ENCODE data around the gene PACS1. TPM values are rescaled to one million over a fixed set of nuclear protein-coding genes. Genes with fewer than 3 reads are reported as not detected.
"Not testable (repeated sequence)": the region's sequence is repeated elsewhere in the genome, so short reads cannot be mapped to it uniquely, and the experiment has no call there.

PACS1 gene
- total RNA-seq, 5 donors from 2014 or later (not counting 1 experiment from before 2014, with no cell fraction given): 222 to 268 (median 236) TPM

GRCh38 chr11:66112601-66113499 lies 42.8 kb downstream of the PACS1 start:
- peaks cover 59 to 63% of the 10 kb centered on the region in 2 experiments for H3K4me1 ChIP-seq (ENCODE audit: control insufficient read depth in 1 of 2, extremely low read depth in 1 of 2, insufficient read depth in 2 of 2, low read length in 2 of 2)
- Mint-ChIP-seq H3K4me1 (peaks cover 95 to 97% (median 97%) of the 10 kb centered on the region in 3 donors), H3K27ac (peak overlapping the region; percentile 88 to 90), H3K27me3 (no peaks in the 10 kb centered on the region), H3K9me3 (no peaks in the 10 kb centered on the region), H3K36me3 (peaks cover 10% of the 10 kb centered on the region), H3K4me3 (peak overlapping the region; percentile 47 to 72 (median 62))
- no peak overlapping the region for H3K4me3 ChIP-seq (ENCODE audit: control insufficient read depth in 1 of 2, extremely low read depth in 1 of 2, low read length in 1 of 2)
- H3K36me3 ChIP-seq (ENCODE audit: control insufficient read depth in 2 of 2, extremely low read depth in 1 of 2, insufficient read depth in 1 of 2, low read length in 1 of 2): no peaks in the 10 kb centered on the region
- no peaks in the 10 kb centered on the region for H3K27me3 ChIP-seq (replicated peaks in 1 of 2; ENCODE audit: control insufficient read depth in 2 of 2, extremely low read depth in 1 of 2, insufficient read depth in 2 of 2, low read length in 1 of 2)
- peak overlapping the region; percentile 34 for H3K27ac ChIP-seq (ENCODE audit: low read length)
- DNase-seq (no peak), ATAC-seq (replicated peaks in 1 of 4) (no peak)
- WGBS (ENCODE audit: insufficient coverage): 33% methylated on average over 1 of the region's 3 CpGs
- POLR2A ChIA-PET: interaction anchor here (0.5 to 0.6 kb wide), 3 partner anchors 10 to 264 kb away, joined by 3 to 4 read pairs (median 4); no protein-coding TSS in a partner anchor
- CTCF ChIA-PET: no interaction called here
- H3K9me3 ChIP-seq: no peaks in the 10 kb centered on the region

GRCh38 chr11:66114957-66115356 lies 44.9 kb downstream of the PACS1 start:
- Mint-ChIP-seq H3K4me3 (peak overlapping the region; percentile 55 to 74 (median 65)), H3K27ac (peak overlapping the region; percentile 89 to 94), H3K4me1 (peaks cover 95% of the 10 kb centered on the region in 3 donors)
- H3K36me3 ChIP-seq (ENCODE audit: control insufficient read depth in 2 of 2, extremely low read depth in 1 of 2, insufficient read depth in 1 of 2, low read length in 1 of 2); H3K27me3 Mint-ChIP-seq; H3K36me3 Mint-ChIP-seq; H3K9me3 ChIP-seq; H3K27me3 ChIP-seq (replicated peaks in 1 of 2; ENCODE audit: control insufficient read depth in 2 of 2, extremely low read depth in 1 of 2, insufficient read depth in 2 of 2, low read length in 1 of 2); ATAC-seq (replicated peaks in 1 of 4); DNase-seq; H3K9me3 Mint-ChIP-seq: not testable (repeated sequence)
- Histone ChIP-seq H3K4me1 (ENCODE audit: control insufficient read depth in 1 of 2, extremely low read depth in 1 of 2, insufficient read depth in 2 of 2, low read length in 2 of 2) (peaks cover 72 to 75% of the 10 kb centered on the region in 2 experiments), H3K4me3 (ENCODE audit: control insufficient read depth in 1 of 2, extremely low read depth in 1 of 2, low read length in 1 of 2) (peak overlapping the region; percentile 9 to 38), H3K27ac (ENCODE audit: low read length) (peak overlapping the region; percentile 71)
- ChIA-PET POLR2A (interaction anchor here in 1 of 2 donors (0.6 kb wide), 1 partner anchor 66 kb away, joined by 3 read pairs; no protein-coding TSS in a partner anchor), CTCF (interaction anchor here in 1 of 2 donors (0.6 to 2.0 kb wide), 3 partner anchors 34 to 527 kb away, joined by 3 to 9 read pairs (median 6); no protein-coding TSS in a partner anchor)
- no CpG with 5 or more reads among the region's 3 CpGs for WGBS (ENCODE audit: insufficient coverage)

GRCh38 chr11:66115638-66116301 lies 45.7 kb downstream of the PACS1 start:
- DNase-seq (peak in 11 of 35 experiments; percentile 2 to 75 (median 17)), ATAC-seq (replicated peaks in 1 of 4) (peak; percentile 68 to 75 (median 72))
- Histone ChIP-seq H3K27ac (ENCODE audit: low read length) (peak overlapping the region; percentile 71), H3K4me1 (ENCODE audit: control insufficient read depth in 1 of 2, extremely low read depth in 1 of 2, insufficient read depth in 2 of 2, low read length in 2 of 2) (peaks cover 77% of the 10 kb centered on the region in 2 experiments), H3K9me3 (no peaks in the 10 kb centered on the region), H3K36me3 (ENCODE audit: control insufficient read depth in 2 of 2, extremely low read depth in 1 of 2, insufficient read depth in 1 of 2, low read length in 1 of 2) (no peaks in the 10 kb centered on the region), H3K27me3 (replicated peaks in 1 of 2; ENCODE audit: control insufficient read depth in 2 of 2, extremely low read depth in 1 of 2, insufficient read depth in 2 of 2, low read length in 1 of 2) (no peaks in the 10 kb centered on the region), H3K4me3 (ENCODE audit: control insufficient read depth in 1 of 2, extremely low read depth in 1 of 2, low read length in 1 of 2) (peak overlapping the region; percentile 15 to 38)
- Mint-ChIP-seq H3K27ac (peak overlapping the region; percentile 89 to 94), H3K27me3 (no peaks in the 10 kb centered on the region), H3K9me3 (no peaks in the 10 kb centered on the region), H3K36me3 (peaks cover 6% of the 10 kb centered on the region), H3K4me3 (peak overlapping the region; percentile 55 to 74 (median 65)), H3K4me1 (peaks cover 97 to 100% (median 97%) of the 10 kb centered on the region in 3 donors)
- WGBS (ENCODE audit: insufficient coverage): 13% methylated on average over 1 of the region's 8 CpGs
- POLR2A ChIA-PET: interaction anchor here (0.6 to 1.3 kb wide), 6 partner anchors 35 to 424 kb away, joined by 3 to 12 read pairs (median 4); no protein-coding TSS in a partner anchor
- CTCF ChIA-PET: interaction anchor here in 1 of 2 donors (0.6 to 2.0 kb wide), 9 partner anchors 8 to 527 kb away, joined by 3 to 9 read pairs (median 4); no protein-coding TSS in a partner anchor

GRCh38 chr11:66116576-66117361 lies 46.7 kb downstream of the PACS1 start:
- DNase-seq: no peak
- Mint-ChIP-seq H3K9me3 (no peaks in the 10 kb centered on the region), H3K27ac (peak overlapping the region; percentile 89 to 94), H3K4me3 (peak overlapping the region; percentile 55 to 74 (median 65)), H3K4me1 (peaks cover 97 to 100% (median 97%) of the 10 kb centered on the region in 3 donors), H3K27me3 (no peaks in the 10 kb centered on the region), H3K36me3 (peaks cover 7% of the 10 kb centered on the region)
- WGBS (ENCODE audit: insufficient coverage): 50% methylated on average over 1 of the region's 7 CpGs
- Histone ChIP-seq H3K36me3 (ENCODE audit: control insufficient read depth in 2 of 2, extremely low read depth in 1 of 2, insufficient read depth in 1 of 2, low read length in 1 of 2) (peaks cover 0 to 2% of the 10 kb centered on the region in 2 donors), H3K4me1 (ENCODE audit: control insufficient read depth in 1 of 2, extremely low read depth in 1 of 2, insufficient read depth in 2 of 2, low read length in 2 of 2) (peaks cover 74 to 75% of the 10 kb centered on the region in 2 experiments), H3K27me3 (replicated peaks in 1 of 2; ENCODE audit: control insufficient read depth in 2 of 2, extremely low read depth in 1 of 2, insufficient read depth in 2 of 2, low read length in 1 of 2) (no peaks in the 10 kb centered on the region), H3K4me3 (ENCODE audit: control insufficient read depth in 1 of 2, extremely low read depth in 1 of 2, low read length in 1 of 2) (no peak overlapping the region), H3K9me3 (no peaks in the 10 kb centered on the region), H3K27ac (ENCODE audit: low read length) (peak overlapping the region; percentile 71)
- CTCF ChIA-PET: interaction anchor here in 1 of 2 donors (0.6 to 2.1 kb wide), 8 partner anchors 9 to 47 kb away, joined by 3 to 9 read pairs (median 4); no protein-coding TSS in a partner anchor
- no peak for ATAC-seq (replicated peaks in 1 of 4)
- POLR2A ChIA-PET: interaction anchor here (0.6 to 1.3 kb wide), 3 partner anchors 36 to 189 kb away, joined by 3 to 12 read pairs (median 3); no protein-coding TSS in a partner anchor

GRCh38 chr11:66118847-66119246 lies 48.8 kb downstream of the PACS1 start:
- peak overlapping the region; percentile 22 for H3K27ac ChIP-seq (ENCODE audit: low read length)
- ATAC-seq (replicated peaks in 1 of 4): no peak
- no peaks in the 10 kb centered on the region for H3K9me3 ChIP-seq
- DNase-seq: no peak
- H3K4me3 ChIP-seq (ENCODE audit: control insufficient read depth in 1 of 2, extremely low read depth in 1 of 2, low read length in 1 of 2): no peak overlapping the region
- Mint-ChIP-seq H3K27me3 (no peaks in the 10 kb centered on the region), H3K9me3 (no peaks in the 10 kb centered on the region), H3K36me3 (peaks cover 8% of the 10 kb centered on the region), H3K27ac (peak overlapping the region; percentile 84 to 85), H3K4me1 (peaks cover 89 to 92% (median 90%) of the 10 kb centered on the region in 3 donors), H3K4me3 (peak overlapping the region in 1 of 3 donors; percentile 74)
- no CpG with 5 or more reads among the region's 3 CpGs for WGBS (ENCODE audit: insufficient coverage)
- peaks cover 58 to 63% of the 10 kb centered on the region in 2 experiments for H3K4me1 ChIP-seq (ENCODE audit: control insufficient read depth in 1 of 2, extremely low read depth in 1 of 2, insufficient read depth in 2 of 2, low read length in 2 of 2)
- H3K27me3 ChIP-seq (replicated peaks in 1 of 2; ENCODE audit: control insufficient read depth in 2 of 2, extremely low read depth in 1 of 2, insufficient read depth in 2 of 2, low read length in 1 of 2): no peaks in the 10 kb centered on the region
- H3K36me3 ChIP-seq (ENCODE audit: control insufficient read depth in 2 of 2, extremely low read depth in 1 of 2, insufficient read depth in 1 of 2, low read length in 1 of 2): peaks cover 0 to 3% of the 10 kb centered on the region in 2 donors
- POLR2A ChIA-PET: interaction anchor here (0.6 to 1.1 kb wide), 7 partner anchors 18 to 1077 kb away, joined by 3 to 11 read pairs (median 4); partner anchors contain the start of gene SF3B2 (in 1 of the 2)
- CTCF ChIA-PET: interaction anchor here in 1 of 2 donors (0.6 to 2.1 kb wide), 5 partner anchors 7 to 1242 kb away, joined by 3 to 5 read pairs (median 4); no protein-coding TSS in a partner anchor

Data from T-cell (primary cell).